Transverse colon (tissue), 4 donors: Measurements from ENCODE around the gene TP53BP2. TPM values are rescaled to one million over a fixed set of nuclear protein-coding genes. Genes with fewer than 3 reads are reported as not detected.
"Not testable (repeated sequence)": the region's sequence is repeated elsewhere in the genome, so short reads cannot be mapped to it uniquely, and the experiment has no call there.

ENCODE experiments used
- DNase-seq: peaks from one replicate; pipeline ENCODE4 v3.0.0-alpha.2; 2019
- H3K27ac ChIP-seq, 4 donors: fragments of 200-600 bp; sonication (generic); 2 replicates each; pipeline ENCODE4 v1.5.1; 2016 to 2018; ENCODE audit warnings: inconsistent platforms in 4 of 4
- H3K27me3 ChIP-seq: fragments of 200-600 bp; sonication (generic); 2 replicates; pipeline ENCODE4 v1.5.1; 2017; ENCODE audit warnings: inconsistent platforms
- H3K36me3 ChIP-seq, 4 donors: fragments of 200-600 bp; sonication (generic); 2 replicates each; pipeline ENCODE4 v1.5.1; 2017 to 2019; ENCODE audit warnings: inconsistent platforms in 4 of 4
- H3K4me1 ChIP-seq, 4 donors: fragments of 200-600 bp; sonication (generic); 2 replicates each; pipeline ENCODE4 v1.5.1; 2017 to 2020; ENCODE audit warnings: inconsistent platforms in 4 of 4
- H3K4me3 ChIP-seq, 4 donors: fragments of 200-600 bp; sonication (generic); 1 replicate in 1 of 4; 2 replicates in 3 of 4; pipeline versions ENCODE4 v1.5.1 to v1.6.1; 2017 to 2019; ENCODE audit warnings: inconsistent platforms in 4 of 4
- H3K9me3 ChIP-seq, 2 donors: fragments of 200-600 bp; sonication (generic); 2 replicates each; pipeline ENCODE4 v1.5.1; 2017 to 2019; ENCODE audit warnings: inconsistent platforms in 2 of 2
- CTCF ChIP-seq, 5 experiments: fragments of 200-600 bp in 3 of 5; fragments of 450-650 bp in 2 of 5; sonication (generic) in 3 of 5; IDR thresholded peaks; 1 replicate in 2 of 5; 2 replicates in 3 of 5; pipeline ENCODE4 v1.5.1; 2016 to 2017; ENCODE audit warnings: antibody characterized with exemption in 5 of 5, inconsistent platforms in 3 of 5, mild to moderate bottlenecking in 2 of 5, moderate library complexity in 1 of 5
- EP300 ChIP-seq: sonication (generic); formaldehyde crosslinking; IDR thresholded peaks from one replicate; pipeline ENCODE4 v1.6.1; 2017; ENCODE audit warnings: antibody characterized with exemption, low read depth
- POLR2A ChIP-seq: fragments of 450-650 bp; IDR thresholded peaks from one replicate; pipeline ENCODE4 v1.6.1; 2016; ENCODE audit warnings: antibody characterized with exemption, mild to moderate bottlenecking, moderate library complexity
- POLR2AphosphoS5 ChIP-seq, 3 donors: sonication (generic); formaldehyde crosslinking; IDR thresholded peaks; one replicate each; pipeline ENCODE4 v1.6.1; 2016; ENCODE audit warnings: antibody characterized with exemption in 3 of 3
- WGBS, 2 donors: methylation state at CpG; one replicate each; pipeline ENCODE4 v1.1.5; 2018; ENCODE audit warnings: low coverage in 1 of 2; 5-methylcytosine and 5-hydroxymethylcytosine counted together
- in situ Hi-C, 4 donors: fragments of 200-750 bp; cut with MboI; loops; one replicate each; pipeline versions ENCODE4 v1.15.0 to v1.15.1; 2017; ENCODE audit warnings: low sequenced_read_pairs in 3 of 4, low pct_ligation_motif_present in 1 of 4, low pct_unique_long_range_greater_than_20kb in 1 of 4
- intact Hi-C: fragments of 100-400 bp; cut with DNase I; formaldehyde crosslinking; loops from one replicate; pipeline ENCODE4 v1.15.1; 2023; ENCODE audit warnings: low total_unique reads
- total RNA-seq, 4 donors: library from RNA; depleted of rRNA; stranded (reverse); fragments of >200 nt; gene quantifications; one replicate each; pipeline ENCODE4 v1.1.0, GENCODE V29; 2016

TP53BP2 gene
- total RNA-seq, 4 donors from 2014 or later: 11.9 to 82.7 (median 31.2) TPM

GRCh38 chr1:223820515-223820858 lies 25.3 kb downstream of the TP53BP2 start:
- Histone ChIP-seq H3K27ac (no peak overlapping the region), H3K4me3 (no peak overlapping the region), H3K36me3 (no peaks in the 10 kb centered on the region), H3K27me3 (no peaks in the 10 kb centered on the region), H3K9me3 (no peaks in the 10 kb centered on the region), H3K4me1 (peaks cover 0 to 14% (median under 1%) of the 10 kb centered on the region in 4 donors)
- no peak for TF ChIP-seq EP300
- no peak for TF ChIP-seq POLR2AphosphoS5 (IDR thresholded peaks at IDR 0.05)
- no peak for TF ChIP-seq CTCF (IDR thresholded peaks at IDR 0.05)
- TF ChIP-seq POLR2A: no peak
- WGBS, 2 donors: 65 to 82% methylated on average over 2 of the region's 2 CpGs
- intact Hi-C loops: no loop called here
- DNase-seq: no peak
- in situ Hi-C loops: loop anchor here in 1 of 4 donors (25.0 kb wide), 1 partner anchor 517 kb away; the partner anchor contains the start of gene NVL

- Histone ChIP-seq H3K4me3 (no peak overlapping the region), H3K4me1 (peaks cover 0 to 12% (median 0%) of the 10 kb centered on the region in 4 donors), H3K9me3 (no peaks in the 10 kb centered on the region), H3K27ac (no peak overlapping the region), H3K36me3 (no peaks in the 10 kb centered on the region), H3K27me3 (no peaks in the 10 kb centered on the region)
- intact Hi-C loops (no loop called here), in situ Hi-C loops (loop anchor here in 1 of 4 donors (25.0 kb wide), 1 partner anchor 517 kb away; the partner anchor contains the start of gene NVL)
- WGBS, 2 donors: 56 to 64% methylated on average over 4 of the region's 4 CpGs
- TF ChIP-seq EP300: no peak
- no peak for DNase-seq
These were observed 25.8 kb downstream of the TP53BP2 start for GRCh38 chr1:223819730-223820514.

- H3K4me1 ChIP-seq, intact Hi-C loops, H3K9me3 ChIP-seq, H3K4me3 ChIP-seq, H3K27ac ChIP-seq, DNase-seq, H3K27me3 ChIP-seq: not testable (repeated sequence)
- in situ Hi-C loops: loop anchor here in 1 of 4 donors (25.0 kb wide), 1 partner anchor 520 kb away; the partner anchor contains the start of gene NVL
- H3K36me3 ChIP-seq: peaks cover 0 to 17% (median 0%) of the 10 kb centered on the region in 4 donors
These were observed 28.5 kb downstream of the TP53BP2 start for GRCh38 chr1:223817265-223817664.

- no peak for TF ChIP-seq CTCF (IDR thresholded peaks at IDR 0.05)
- TF ChIP-seq POLR2A: no peak
- no peak for TF ChIP-seq POLR2AphosphoS5 (IDR thresholded peaks at IDR 0.05)
- TF ChIP-seq EP300: no peak
- Histone ChIP-seq H3K27me3 (no peaks in the 10 kb centered on the region), H3K4me1 (peaks cover 0 to 10% (median 0%) of the 10 kb centered on the region in 4 donors), H3K36me3 (peaks cover 0 to 20% (median 0%) of the 10 kb centered on the region in 4 donors), H3K9me3 (no peaks in the 10 kb centered on the region), H3K27ac (no peak overlapping the region), H3K4me3 (no peak overlapping the region)
- intact Hi-C loops (no loop called here), in situ Hi-C loops (loop anchor here in 1 of 4 donors (25.0 kb wide), 1 partner anchor 521 kb away; the partner anchor contains the start of gene NVL)
- DNase-seq: no peak
- WGBS, 2 donors: 95 to 99% methylated on average over 3 of the region's 3 CpGs
These were observed 29.9 kb downstream of the TP53BP2 start for GRCh38 chr1:223815865-223816264.

- Histone ChIP-seq H3K4me3 (no peak overlapping the region), H3K4me1 (peaks cover 0 to 8% (median 0%) of the 10 kb centered on the region in 4 donors), H3K27ac (no peak overlapping the region), H3K27me3 (no peaks in the 10 kb centered on the region), H3K36me3 (peaks cover 0 to 20% (median 0%) of the 10 kb centered on the region in 4 donors), H3K9me3 (no peaks in the 10 kb centered on the region)
- intact Hi-C loops: no loop called here
- in situ Hi-C loops: loop anchor here in 1 of 4 donors (25.0 kb wide), 1 partner anchor 522 kb away; the partner anchor contains the start of gene NVL
- TF ChIP-seq POLR2AphosphoS5 (IDR thresholded peaks at IDR 0.05): no peak
- no peak for TF ChIP-seq EP300
- no peak for TF ChIP-seq POLR2A
- no peak for TF ChIP-seq CTCF (IDR thresholded peaks at IDR 0.05)
- WGBS, 2 donors: 78 to 82% methylated on average over 1 to 4 of the region's 4 CpGs
- no peak for DNase-seq
These were observed 30.5 kb downstream of the TP53BP2 start for GRCh38 chr1:223815020-223815853.
